Subcutaneous preadipocyte (primary cell): Measurements from ENCODE around the gene KIAA0232. TPM values are rescaled to one million over a fixed set of nuclear protein-coding genes. Genes with fewer than 3 reads are reported as not detected.

Experiments used
- total RNA-seq: library from RNA; depleted of rRNA; stranded (reverse); fragments of >200 nt; gene quantifications from 2 replicates; pipeline ENCODE4 v1.2.3, GENCODE V29; 2012

KIAA0232 gene
- 11.0 and 16.0 TPM in 2 replicates for total RNA-seq

GRCh38 chr4:6782147-6782845, at the start of gene KIAA0232:
Gene KIAA0232, plus strand, starts transcription at chr4:6782727. Its CDS starts 41,727 bp downstream, at chr4:6824454.

GRCh38 chr4:6909113-6909969, 126.8 kb downstream of the KIAA0232 start, which contains the start of gene TBC1D14:
Gene TBC1D14, plus strand, starts transcription at chr4:6909826. Its CDS starts 13,564 bp downstream, at chr4:6923390.

Other genes starting within 250 kb of the KIAA0232 start
- gene MAN2B2, start 207.5 kb upstream of the KIAA0232 start, total RNA-seq: 7.8 and 11.0 TPM in 2 replicates
- 83.5 and 86.3 TPM in 2 replicates for gene MRFAP1, start 142.0 kb upstream of the KIAA0232 start, total RNA-seq
- 0.20 TPM in 1 of 2 replicates, not detected in the other for gene S100P, start 88.8 kb upstream of the KIAA0232 start, total RNA-seq
- gene MRFAP1L1, start 72.9 kb upstream of the KIAA0232 start, total RNA-seq: 29.0 and 29.7 TPM in 2 replicates
- 9.4 and 11.8 TPM in 2 replicates for gene BLOC1S4, start 66.6 kb upstream of the KIAA0232 start, total RNA-seq
- 28.3 and 32.3 TPM in 2 replicates for gene TBC1D14, start 127.1 kb downstream of the KIAA0232 start, total RNA-seq